Chondrocyte (in vitro differentiated cells): Measurements from ENCODE around the gene ATG10. TPM values are rescaled to one million over a fixed set of nuclear protein-coding genes. Genes with fewer than 3 reads are reported as not detected.

ENCODE experiments used
- DNase-seq: peaks from one replicate; pipeline ENCODE4 v3.0.0; 2021; ENCODE audit warnings: mixed read lengths, low spot score
- H3K27ac Mint-ChIP-seq: one replicate; pipeline ENCODE4 v1.8.0; 2021; ENCODE audit warnings: mild to moderate bottlenecking, moderate library complexity, mixed read lengths; ENCODE audit not compliant: unreplicated experiment
- H3K27me3 Mint-ChIP-seq: 2 replicates; pipeline ENCODE4 v1.8.0; 2021; ENCODE audit warnings: low read depth, mixed read lengths
- H3K36me3 Mint-ChIP-seq: 2 replicates; pipeline ENCODE4 v1.8.0; 2021; ENCODE audit warnings: low read depth, mixed read lengths
- H3K4me1 Mint-ChIP-seq: 2 replicates; pipeline ENCODE4 v1.8.0; 2021; ENCODE audit warnings: low read depth, mild to moderate bottlenecking, mixed read lengths
- H3K4me3 Mint-ChIP-seq: one replicate; pipeline ENCODE4 v1.8.0; 2021; ENCODE audit warnings: mild to moderate bottlenecking, moderate library complexity, mixed read lengths; ENCODE audit not compliant: unreplicated experiment
- H3K9me3 Mint-ChIP-seq: 2 replicates; pipeline ENCODE4 v1.8.0; 2021; ENCODE audit warnings: low read depth, mixed read lengths
- CTCF ChIP-seq: fragments of 200-600 bp; sonication (generic); IDR thresholded peaks from 2 replicates; pipeline ENCODE4 v1.5.0; 2021; ENCODE audit warnings: antibody characterized with exemption, mild to moderate bottlenecking, moderate library complexity
- total RNA-seq: library from RNA; stranded (reverse); gene quantifications from 3 replicates; pipeline ENCODE4 v1.2.1, GENCODE V29; 2021

The ATG10 gene
- total RNA-seq, 1 donor from 2014 or later = 6.4 TPM

- no peak overlapping the region for H3K27ac Mint-ChIP-seq
- no peaks in the 10 kb centered on the region for H3K4me1 Mint-ChIP-seq
- no peak for TF ChIP-seq CTCF
- peaks cover 8% of the 10 kb centered on the region for H3K36me3 Mint-ChIP-seq
- H3K27me3 Mint-ChIP-seq = no peaks in the 10 kb centered on the region
- peaks cover 6% of the 10 kb centered on the region for H3K9me3 Mint-ChIP-seq
- H3K4me3 Mint-ChIP-seq = no peak overlapping the region
- no peak for DNase-seq
Observed at GRCh38 chr5:82183828-82184227, 212.0 kb downstream of the ATG10 start.

- Mint-ChIP-seq H3K27ac (no peak overlapping the region), H3K4me3 (no peak overlapping the region), H3K27me3 (no peaks in the 10 kb centered on the region), H3K36me3 (peaks cover 5% of the 10 kb centered on the region), H3K4me1 (no peaks in the 10 kb centered on the region), H3K9me3 (peaks cover 6% of the 10 kb centered on the region)
- TF ChIP-seq CTCF = no peak
- DNase-seq = no peak
Observed at GRCh38 chr5:82185851-82186250, 214.0 kb downstream of the ATG10 start.

- no peak for DNase-seq
- Mint-ChIP-seq H3K9me3 (peaks cover 7% of the 10 kb centered on the region), H3K27me3 (no peaks in the 10 kb centered on the region), H3K27ac (no peak overlapping the region), H3K36me3 (peaks cover 1% of the 10 kb centered on the region), H3K4me3 (no peak overlapping the region), H3K4me1 (no peaks in the 10 kb centered on the region)
- no peak for TF ChIP-seq CTCF
Observed at GRCh38 chr5:82197550-82197949, 225.7 kb downstream of the ATG10 start.

- H3K9me3 Mint-ChIP-seq = no peaks in the 10 kb centered on the region
- no peaks in the 10 kb centered on the region for H3K36me3 Mint-ChIP-seq
- TF ChIP-seq CTCF = no peak
- no peak overlapping the region for H3K27ac Mint-ChIP-seq
- H3K4me1 Mint-ChIP-seq = no peaks in the 10 kb centered on the region
- no peak overlapping the region for H3K4me3 Mint-ChIP-seq
- DNase-seq = no peak
- no peaks in the 10 kb centered on the region for H3K27me3 Mint-ChIP-seq
Observed at GRCh38 chr5:82204567-82204966, 232.7 kb downstream of the ATG10 start.

- no peaks in the 10 kb centered on the region for H3K4me1 Mint-ChIP-seq
- DNase-seq = no peak
- no peak overlapping the region for H3K27ac Mint-ChIP-seq
- H3K27me3 Mint-ChIP-seq = no peaks in the 10 kb centered on the region
- TF ChIP-seq CTCF = no peak
- H3K9me3 Mint-ChIP-seq = no peaks in the 10 kb centered on the region
- H3K4me3 Mint-ChIP-seq = no peak overlapping the region
- H3K36me3 Mint-ChIP-seq = no peaks in the 10 kb centered on the region
Observed at GRCh38 chr5:82205005-82205404, 233.2 kb downstream of the ATG10 start.
